GM12875 (cell line): Measurements from ENCODE around the gene NFIL3.

Source experiments
- H3K4me3 ChIP-seq: one replicate; pipeline ENCODE4 v1.5.1; 2011; ENCODE audit warnings: low read depth, low read length, control low read depth
- TF ChIP-seq, protein P1 (sequence below): IDR thresholded peaks from 2 replicates; pipeline ENCODE4 v1.5.1; 2011; ENCODE audit warnings: low read depth, mild to moderate bottlenecking, control low read depth, inconsistent platforms, low read length, moderate library complexity, borderline replicate concordance; ENCODE audit not compliant: insufficient read depth

NFIL3 gene

DNA sequence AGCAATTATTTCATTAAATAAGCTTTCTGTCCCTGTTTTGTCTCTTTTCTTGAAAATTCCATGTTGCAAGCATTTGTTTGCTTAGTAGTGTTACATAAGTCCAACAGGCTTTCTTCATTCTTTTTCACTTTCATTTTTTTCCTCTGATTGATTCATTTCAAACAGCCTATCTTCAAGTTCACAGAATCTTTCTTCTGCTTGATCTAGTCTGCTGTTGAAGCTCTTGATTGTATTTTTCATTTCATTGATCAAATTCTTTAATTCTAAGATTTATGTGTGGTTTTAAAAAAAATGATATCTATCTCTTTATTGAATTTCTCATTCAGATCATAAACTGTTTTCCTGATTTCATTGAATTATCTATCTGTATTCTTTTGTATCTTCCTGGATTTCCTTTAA lies 20.4 kb upstream of the NFIL3 start:
- H3K4me3 ChIP-seq = no peak overlapping the region
- TF ChIP-seq, protein P1, sequence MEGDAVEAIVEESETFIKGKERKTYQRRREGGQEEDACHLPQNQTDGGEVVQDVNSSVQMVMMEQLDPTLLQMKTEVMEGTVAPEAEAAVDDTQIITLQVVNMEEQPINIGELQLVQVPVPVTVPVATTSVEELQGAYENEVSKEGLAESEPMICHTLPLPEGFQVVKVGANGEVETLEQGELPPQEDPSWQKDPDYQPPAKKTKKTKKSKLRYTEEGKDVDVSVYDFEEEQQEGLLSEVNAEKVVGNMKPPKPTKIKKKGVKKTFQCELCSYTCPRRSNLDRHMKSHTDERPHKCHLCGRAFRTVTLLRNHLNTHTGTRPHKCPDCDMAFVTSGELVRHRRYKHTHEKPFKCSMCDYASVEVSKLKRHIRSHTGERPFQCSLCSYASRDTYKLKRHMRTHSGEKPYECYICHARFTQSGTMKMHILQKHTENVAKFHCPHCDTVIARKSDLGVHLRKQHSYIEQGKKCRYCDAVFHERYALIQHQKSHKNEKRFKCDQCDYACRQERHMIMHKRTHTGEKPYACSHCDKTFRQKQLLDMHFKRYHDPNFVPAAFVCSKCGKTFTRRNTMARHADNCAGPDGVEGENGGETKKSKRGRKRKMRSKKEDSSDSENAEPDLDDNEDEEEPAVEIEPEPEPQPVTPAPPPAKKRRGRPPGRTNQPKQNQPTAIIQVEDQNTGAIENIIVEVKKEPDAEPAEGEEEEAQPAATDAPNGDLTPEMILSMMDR = no peak

DNA sequence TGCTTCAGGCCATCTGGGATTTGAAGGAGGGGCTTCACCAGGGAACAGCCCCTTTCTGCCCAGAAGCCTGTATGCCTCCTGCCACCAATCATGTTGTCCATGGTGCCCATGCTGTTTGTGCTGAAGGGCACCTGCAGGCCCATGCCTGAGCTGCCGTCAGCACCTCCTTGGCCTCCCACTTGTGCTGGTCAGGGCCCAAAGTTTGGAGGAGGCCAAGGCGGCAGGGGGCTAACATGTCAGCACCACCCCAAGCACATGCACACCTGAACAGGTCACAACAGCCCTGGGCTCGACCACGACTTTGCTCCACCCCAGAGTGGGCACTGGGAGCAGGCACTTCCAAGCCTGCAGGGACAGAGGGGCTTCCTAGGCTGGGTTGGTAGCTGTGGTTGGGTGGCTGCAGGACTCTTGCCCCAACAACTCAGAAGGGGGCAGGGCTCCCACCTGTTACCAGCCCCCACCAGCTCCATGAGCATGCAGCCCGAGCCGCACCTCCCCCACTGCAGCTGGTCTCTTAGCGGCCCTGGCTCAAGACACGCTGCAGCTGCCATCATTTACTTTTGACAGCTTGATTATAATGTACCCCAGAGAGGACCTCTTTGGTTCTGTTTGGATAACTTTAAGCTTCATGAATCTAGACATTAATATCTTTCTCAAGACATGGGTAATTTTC lies 19.8 kb upstream of the NFIL3 start:
- TF ChIP-seq, protein P1 = no peak
- no peak overlapping the region for H3K4me3 ChIP-seq

DNA sequence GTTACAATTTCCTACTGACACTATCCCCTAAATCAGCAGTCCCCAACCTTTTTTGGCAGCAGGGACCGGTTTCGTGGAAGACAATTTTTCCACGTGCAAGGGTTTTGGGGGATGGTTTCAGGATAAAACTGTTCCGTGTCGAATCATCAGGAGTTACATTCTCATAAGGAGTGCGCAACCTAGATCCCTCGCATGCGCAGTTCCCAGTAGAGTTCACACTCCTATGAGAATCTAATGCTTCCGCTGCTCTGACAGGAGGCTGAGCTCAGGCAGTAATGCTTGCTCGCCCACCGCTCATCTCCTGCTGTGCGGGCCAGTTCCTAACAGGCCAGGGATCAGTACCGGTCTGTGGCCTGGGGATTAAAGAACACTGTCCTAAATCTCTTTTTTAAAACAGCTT lies 13.2 kb upstream of the NFIL3 start:
- TF ChIP-seq, protein P1 = no peak
- H3K4me3 ChIP-seq = no peak overlapping the region

DNA sequence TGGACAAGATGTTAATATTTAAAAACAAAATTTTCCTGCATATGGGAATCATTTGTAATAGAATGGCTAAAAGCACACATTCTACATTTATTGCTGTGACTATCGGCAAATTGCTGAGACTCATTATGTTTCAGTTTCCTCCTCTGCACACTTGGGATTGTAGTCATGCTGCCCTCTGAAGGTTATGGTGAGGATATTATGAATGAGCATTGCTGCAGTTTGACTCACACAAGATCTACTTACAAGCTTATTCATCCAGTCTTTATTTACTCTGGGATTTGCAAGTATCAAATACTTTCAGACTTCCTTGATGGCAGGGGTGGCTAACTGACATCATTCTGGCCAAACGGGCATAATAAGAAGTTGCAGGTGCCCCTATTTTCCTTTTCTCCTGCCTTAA lies 9.5 kb upstream of the NFIL3 start:
- TF ChIP-seq, protein P1 = peak; percentile 32; the same call in 1 of the 2 replicates

DNA sequence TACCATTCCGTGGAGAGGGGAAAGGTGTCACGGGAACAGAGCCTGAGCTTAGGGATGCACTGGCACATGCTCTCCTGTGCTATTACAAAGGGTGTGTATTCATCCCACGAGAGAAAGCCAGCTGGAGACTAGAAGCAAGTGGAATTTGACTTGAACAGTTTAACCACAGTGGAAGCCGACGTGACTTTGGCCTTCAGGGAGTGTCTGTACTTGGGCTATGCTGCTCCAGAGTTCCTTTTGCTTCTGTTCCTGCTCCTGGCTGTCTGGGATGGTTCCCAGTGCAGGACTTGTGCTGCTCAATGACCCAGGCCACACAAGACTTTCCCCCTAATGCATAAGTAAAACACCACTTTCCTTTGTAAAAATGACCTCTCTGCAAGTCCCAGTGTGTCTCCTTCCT lies 7.9 kb upstream of the NFIL3 start:
- TF ChIP-seq, protein P1 = no peak
- H3K4me3 ChIP-seq = no peak overlapping the region

More for the DNA sequence above, 9.5 kb upstream of the NFIL3 start:
- H3K4me3 ChIP-seq = no peak overlapping the region

DNA sequence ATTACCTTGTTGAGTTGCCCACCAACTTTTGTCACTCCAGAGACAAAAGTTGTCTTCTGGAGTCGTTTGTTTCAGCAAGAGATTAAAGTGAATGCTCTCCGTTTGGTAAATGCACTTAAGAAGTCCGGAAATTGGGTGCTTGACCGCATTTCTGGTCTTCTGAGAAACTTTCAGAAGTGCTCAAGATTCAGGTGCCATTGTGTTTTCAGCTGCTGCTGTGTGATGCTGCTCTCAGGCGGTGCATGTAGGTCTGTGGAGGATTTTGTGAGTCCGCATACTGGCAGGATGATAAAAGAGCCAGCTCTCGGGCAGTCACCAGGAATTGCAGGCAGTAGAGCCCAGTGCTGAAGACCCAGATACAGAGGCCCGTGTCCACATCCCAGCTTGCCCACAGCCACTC lies 5.9 kb upstream of the NFIL3 start:
- TF ChIP-seq, protein P1 = no peak
- no peak overlapping the region for H3K4me3 ChIP-seq

DNA sequence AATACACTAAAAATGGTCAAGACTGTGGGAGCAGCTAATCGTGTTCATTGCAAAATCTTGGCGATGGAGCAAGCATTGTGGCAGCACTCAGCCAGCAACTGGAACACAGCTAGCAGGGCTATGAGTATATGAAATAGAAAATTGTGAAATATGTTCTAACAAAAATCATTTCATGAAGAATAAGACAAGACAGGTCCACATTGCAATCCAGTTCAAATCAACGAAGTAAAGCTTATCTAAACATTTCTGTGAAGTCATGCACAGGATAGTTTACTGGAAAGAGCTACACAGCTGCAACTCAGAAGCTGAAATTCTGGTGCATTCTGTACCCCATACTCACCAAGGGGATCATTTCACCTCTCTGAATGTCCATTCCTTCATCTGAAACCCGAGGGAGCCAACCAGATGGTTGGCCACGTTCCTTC lies 5.3 kb upstream of the NFIL3 start:
- TF ChIP-seq, protein P1 = no peak

More for the DNA sequence above, 5.3 kb upstream of the NFIL3 start:
- no peak overlapping the region for H3K4me3 ChIP-seq
